ENCODE measurements around the gene GGCT.

Gene GGCT

GRCh38 chr7:30453921-30454320 lies 50.7 kb downstream of the GGCT start:
- TF ChIP-seq FOXP2 (optimal IDR thresholded peaks at IDR 0.05; ENCODE audit: borderline replicate concordance, extremely low read depth, extremely low read length, insufficient read depth): no peak
- TF ChIP-seq TAF1 (IDR thresholded peaks at IDR 0.05; ENCODE audit: borderline replicate concordance, insufficient read depth, low read length): no peak
- TF ChIP-seq SIN3A (IDR thresholded peaks at IDR 0.05; ENCODE audit: borderline replicate concordance, insufficient read depth, low read length): no peak
- TF ChIP-seq REST (IDR thresholded peaks at IDR 0.05; ENCODE audit: insufficient read depth in 1 of 2, low read depth in 2 of 2, low read length in 2 of 2): no peak
- no peak for TF ChIP-seq POLR2AphosphoS5 (IDR thresholded peaks at IDR 0.05; ENCODE audit: low read depth, low read length)

- TF ChIP-seq FOXP2 (optimal IDR thresholded peaks at IDR 0.05; ENCODE audit: borderline replicate concordance, extremely low read depth, extremely low read length, insufficient read depth) (no peak), SIN3A (IDR thresholded peaks at IDR 0.05; ENCODE audit: borderline replicate concordance, insufficient read depth, low read length) (no peak), POLR2AphosphoS5 (IDR thresholded peaks at IDR 0.05; ENCODE audit: low read depth, low read length) (no peak), TAF1 (IDR thresholded peaks at IDR 0.05; ENCODE audit: borderline replicate concordance, insufficient read depth, low read length) (no peak), REST (IDR thresholded peaks at IDR 0.05; ENCODE audit: insufficient read depth in 1 of 2, low read depth in 2 of 2, low read length in 2 of 2) (no peak)
These were observed 51.6 kb downstream of the GGCT start for GRCh38 chr7:30453016-30453415.

GRCh38 chr7:30452280-30452930 lies 52.2 kb downstream of the GGCT start:
- TF ChIP-seq FOXP2 (optimal IDR thresholded peaks at IDR 0.05; ENCODE audit: borderline replicate concordance, extremely low read depth, extremely low read length, insufficient read depth): no peak
- no peak for TF ChIP-seq POLR2AphosphoS5 (IDR thresholded peaks at IDR 0.05; ENCODE audit: low read depth, low read length)
- TF ChIP-seq TAF1 (IDR thresholded peaks at IDR 0.05; ENCODE audit: borderline replicate concordance, insufficient read depth, low read length): no peak
- TF ChIP-seq SIN3A (IDR thresholded peaks at IDR 0.05; ENCODE audit: borderline replicate concordance, insufficient read depth, low read length): no peak
- no peak for TF ChIP-seq REST (IDR thresholded peaks at IDR 0.05; ENCODE audit: insufficient read depth in 1 of 2, low read depth in 2 of 2, low read length in 2 of 2)

- TF ChIP-seq FOXP2 (optimal IDR thresholded peaks at IDR 0.05; ENCODE audit: borderline replicate concordance, extremely low read depth, extremely low read length, insufficient read depth): no peak
- no peak for TF ChIP-seq TAF1 (IDR thresholded peaks at IDR 0.05; ENCODE audit: borderline replicate concordance, insufficient read depth, low read length)
- TF ChIP-seq POLR2AphosphoS5 (IDR thresholded peaks at IDR 0.05; ENCODE audit: low read depth, low read length): no peak
- TF ChIP-seq SIN3A (IDR thresholded peaks at IDR 0.05; ENCODE audit: borderline replicate concordance, insufficient read depth, low read length): no peak
- TF ChIP-seq REST (IDR thresholded peaks at IDR 0.05; ENCODE audit: insufficient read depth in 1 of 2, low read depth in 2 of 2, low read length in 2 of 2): no peak
These were observed 52.9 kb downstream of the GGCT start for GRCh38 chr7:30451539-30452279.
